ENCODE results near the gene PNPLA1.

DNA sequence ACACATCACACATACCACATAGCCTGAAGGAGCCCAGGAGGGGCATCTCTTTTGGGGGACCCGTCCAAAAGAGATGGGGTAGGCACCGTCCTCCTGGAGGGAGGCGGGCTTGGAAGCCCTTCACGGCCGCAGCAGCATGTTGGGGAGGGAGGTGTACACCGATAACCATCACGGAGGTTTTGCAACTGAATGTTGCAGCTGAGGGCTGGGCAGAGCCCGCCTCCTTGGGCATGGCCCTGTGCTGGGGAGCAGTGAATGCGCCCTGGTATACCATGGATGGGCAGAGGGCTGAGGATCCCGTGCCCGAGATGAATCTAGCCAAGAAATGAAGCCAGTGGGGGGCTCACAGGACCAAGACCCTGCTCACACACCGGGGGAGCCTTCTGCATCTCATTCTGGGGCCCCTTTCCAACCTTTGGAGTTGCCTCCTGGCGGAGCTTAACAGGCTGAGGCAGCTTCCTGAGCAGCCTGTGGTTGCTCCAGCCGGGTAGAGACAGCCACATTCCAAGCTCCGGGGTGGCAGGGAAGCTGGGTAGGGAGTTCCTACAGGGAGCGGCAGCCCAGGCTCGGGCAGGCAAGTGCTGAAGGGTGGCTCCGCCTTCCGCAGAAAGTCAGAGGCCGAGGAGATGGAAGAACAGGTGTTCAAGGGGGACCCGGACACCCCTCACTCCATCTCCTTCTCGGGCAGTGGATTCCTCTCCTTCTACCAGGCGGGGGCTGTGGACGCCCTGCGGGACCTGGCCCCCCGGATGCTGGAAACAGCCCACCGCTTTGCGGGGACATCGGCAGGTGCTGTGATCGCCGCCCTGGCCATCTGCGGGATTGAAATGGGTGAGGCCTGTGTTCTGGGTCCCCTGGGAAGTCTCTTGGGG is at the start of gene PNPLA1:
- TF ChIP-seq, protein P1, sequence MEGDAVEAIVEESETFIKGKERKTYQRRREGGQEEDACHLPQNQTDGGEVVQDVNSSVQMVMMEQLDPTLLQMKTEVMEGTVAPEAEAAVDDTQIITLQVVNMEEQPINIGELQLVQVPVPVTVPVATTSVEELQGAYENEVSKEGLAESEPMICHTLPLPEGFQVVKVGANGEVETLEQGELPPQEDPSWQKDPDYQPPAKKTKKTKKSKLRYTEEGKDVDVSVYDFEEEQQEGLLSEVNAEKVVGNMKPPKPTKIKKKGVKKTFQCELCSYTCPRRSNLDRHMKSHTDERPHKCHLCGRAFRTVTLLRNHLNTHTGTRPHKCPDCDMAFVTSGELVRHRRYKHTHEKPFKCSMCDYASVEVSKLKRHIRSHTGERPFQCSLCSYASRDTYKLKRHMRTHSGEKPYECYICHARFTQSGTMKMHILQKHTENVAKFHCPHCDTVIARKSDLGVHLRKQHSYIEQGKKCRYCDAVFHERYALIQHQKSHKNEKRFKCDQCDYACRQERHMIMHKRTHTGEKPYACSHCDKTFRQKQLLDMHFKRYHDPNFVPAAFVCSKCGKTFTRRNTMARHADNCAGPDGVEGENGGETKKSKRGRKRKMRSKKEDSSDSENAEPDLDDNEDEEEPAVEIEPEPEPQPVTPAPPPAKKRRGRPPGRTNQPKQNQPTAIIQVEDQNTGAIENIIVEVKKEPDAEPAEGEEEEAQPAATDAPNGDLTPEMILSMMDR (IDR thresholded peaks at IDR 0.05): no peak
- no peak for TF ChIP-seq POLR2A (IDR thresholded peaks at IDR 0.05)
